Astrocyte (in vitro differentiated cells and primary cell): ENCODE data around the gene LRP1B. TPM values are rescaled to one million over a fixed set of nuclear protein-coding genes. Genes with fewer than 3 reads are reported as not detected.

Source experiments
- DNase-seq: peaks from one replicate; pipeline ENCODE4 v3.0.0-alpha.2; 2010; ENCODE audit warnings: low read depth
- FAIRE-seq: peaks from 2 replicates; lab custom pipeline; 2011; peaks lifted over from hg19 to GRCh38; lab: Jason Lieb, UNC
- H2AFZ ChIP-seq: 2 replicates; pipeline ENCODE4 v1.6.0; 2012; ENCODE audit warnings: low read depth, low read length, inconsistent platforms
- H3K27ac ChIP-seq: 2 replicates; pipeline ENCODE4 v1.5.1; 2011; ENCODE audit warnings: low read depth, low read length, inconsistent platforms
- H3K27me3 ChIP-seq: 2 replicates; pipeline ENCODE4 v1.6.0; 2011; ENCODE audit warnings: low read length, inconsistent platforms; ENCODE audit not compliant: insufficient read depth
- H3K36me3 ChIP-seq: 2 replicates; pipeline ENCODE4 v1.5.1; 2011; ENCODE audit warnings: low read length, inconsistent platforms; ENCODE audit not compliant: insufficient read depth
- H3K4me1 ChIP-seq: 2 replicates; pipeline ENCODE4 v1.5.1; 2011; ENCODE audit warnings: low read length, inconsistent platforms; ENCODE audit not compliant: insufficient read depth
- H3K4me2 ChIP-seq: 2 replicates; pipeline ENCODE4 v1.6.0; 2012; ENCODE audit warnings: low read length, inconsistent platforms
- H3K4me3 ChIP-seq: 2 replicates; pipeline ENCODE4 v1.5.1; 2011; ENCODE audit warnings: low read depth, mild to moderate bottlenecking, low read length, inconsistent platforms; ENCODE audit not compliant: insufficient read depth
- H3K79me2 ChIP-seq: 2 replicates; pipeline ENCODE4 v1.6.0; 2012; ENCODE audit warnings: mild to moderate bottlenecking, low read length, inconsistent platforms; ENCODE audit not compliant: insufficient read depth
- H3K9ac ChIP-seq: 2 replicates; pipeline ENCODE4 v1.6.0; 2012; ENCODE audit warnings: mild to moderate bottlenecking, low read length, inconsistent platforms
- H3K9me3 ChIP-seq: 2 replicates; pipeline ENCODE4 v1.5.1; 2012; ENCODE audit warnings: low read depth, mild to moderate bottlenecking, low read length, inconsistent platforms; ENCODE audit not compliant: insufficient read depth
- H4K20me1 ChIP-seq: 2 replicates; pipeline ENCODE4 v1.6.0; 2012; ENCODE audit warnings: low read length, inconsistent platforms; ENCODE audit not compliant: insufficient read depth
- H3K27ac Mint-ChIP-seq: one replicate; pipeline ENCODE4 v1.8.0; 2021; ENCODE audit warnings: mild to moderate bottlenecking, mixed read lengths; ENCODE audit not compliant: unreplicated experiment
- H3K27me3 Mint-ChIP-seq: one replicate; pipeline ENCODE4 v1.8.0; 2021; ENCODE audit warnings: low read depth, mixed read lengths; ENCODE audit not compliant: unreplicated experiment
- H3K36me3 Mint-ChIP-seq: one replicate; pipeline ENCODE4 v1.8.0; 2021; ENCODE audit warnings: low read depth, mixed read lengths; ENCODE audit not compliant: unreplicated experiment
- H3K4me1 Mint-ChIP-seq: one replicate; pipeline ENCODE4 v1.8.0; 2021; ENCODE audit warnings: low read depth, mixed read lengths; ENCODE audit not compliant: unreplicated experiment
- H3K4me3 Mint-ChIP-seq: one replicate; pipeline ENCODE4 v1.8.0; 2021; ENCODE audit warnings: mild to moderate bottlenecking, moderate library complexity, mixed read lengths; ENCODE audit not compliant: unreplicated experiment
- H3K9me3 Mint-ChIP-seq: one replicate; pipeline ENCODE4 v1.8.0; 2021; ENCODE audit warnings: mild to moderate bottlenecking, mixed read lengths; ENCODE audit not compliant: unreplicated experiment
- CTCF ChIP-seq: IDR thresholded peaks from 2 replicates; pipeline ENCODE4 v1.5.1; 2011; ENCODE audit warnings: low read depth, mild to moderate bottlenecking, inconsistent platforms, low read length, moderate library complexity; ENCODE audit not compliant: insufficient read depth
- EZH2 ChIP-seq: IDR thresholded peaks from 2 replicates; pipeline ENCODE4 v1.6.1; 2012; ENCODE audit warnings: mild to moderate bottlenecking, low read length, inconsistent platforms; ENCODE audit not compliant: insufficient read depth
- total RNA-seq: library from RNA; stranded (reverse); gene quantifications from 2 replicates; pipeline ENCODE4 v1.2.1, GENCODE V29; 2021

Gene LRP1B
- total RNA-seq, 1 donor from 2014 or later, result 1.5 TPM

- DNase-seq, result no peak
- no peak overlapping the region for H2AFZ ChIP-seq
- no peak for TF ChIP-seq EZH2
- TF ChIP-seq CTCF, result no peak
- no peak overlapping the region for H3K4me3 ChIP-seq
- no peaks in the 10 kb centered on the region for H3K36me3 ChIP-seq
- Mint-ChIP-seq H3K4me1 (no peaks in the 10 kb centered on the region), H3K27me3 (no peaks in the 10 kb centered on the region), H3K4me3 (no peak overlapping the region), H3K36me3 (no peaks in the 10 kb centered on the region), H3K9me3 (no peaks in the 10 kb centered on the region), H3K27ac (no peak overlapping the region)
- no peak overlapping the region for H3K4me2 ChIP-seq
- H4K20me1 ChIP-seq, result no peaks in the 10 kb centered on the region
- no peaks in the 10 kb centered on the region for H3K4me1 ChIP-seq
- no peaks in the 10 kb centered on the region for H3K9me3 ChIP-seq
- FAIRE-seq, result no peak
- no peaks in the 10 kb centered on the region for H3K27me3 ChIP-seq
- H3K9ac ChIP-seq, result no peak overlapping the region
- H3K79me2 ChIP-seq, result no peaks in the 10 kb centered on the region
- H3K27ac ChIP-seq, result no peak overlapping the region
Measured at GRCh38 chr2:140604788-140605187, 1526.0 kb downstream of the LRP1B start.

GRCh38 chr2:140604096-140604495, 1526.7 kb downstream of the LRP1B start:
- FAIRE-seq (no peak), DNase-seq (peak; percentile 1)
- no peaks in the 10 kb centered on the region for H3K4me1 ChIP-seq
- H3K9me3 Mint-ChIP-seq, result no peaks in the 10 kb centered on the region
- no peak overlapping the region for H2AFZ ChIP-seq
- TF ChIP-seq EZH2, result no peak
- no peak for TF ChIP-seq CTCF
- H3K36me3 ChIP-seq, result no peaks in the 10 kb centered on the region
- H3K27me3 ChIP-seq, result no peaks in the 10 kb centered on the region
- H3K9me3 ChIP-seq, result no peaks in the 10 kb centered on the region
- no peak overlapping the region for H3K4me3 ChIP-seq
- no peak overlapping the region for H3K9ac ChIP-seq
- H3K4me3 Mint-ChIP-seq, result no peak overlapping the region
- H3K79me2 ChIP-seq, result no peaks in the 10 kb centered on the region
- H3K27ac ChIP-seq, result no peak overlapping the region
- peaks cover 2% of the 10 kb centered on the region for H3K4me1 Mint-ChIP-seq
- no peaks in the 10 kb centered on the region for H4K20me1 ChIP-seq
- H3K27ac Mint-ChIP-seq, result no peak overlapping the region
- H3K4me2 ChIP-seq, result no peak overlapping the region
- no peaks in the 10 kb centered on the region for H3K36me3 Mint-ChIP-seq
- no peaks in the 10 kb centered on the region for H3K27me3 Mint-ChIP-seq

GRCh38 chr2:140603416-140603815, 1527.4 kb downstream of the LRP1B start:
- Histone ChIP-seq H4K20me1 (no peaks in the 10 kb centered on the region), H3K9me3 (no peaks in the 10 kb centered on the region), H3K4me2 (no peak overlapping the region), H3K4me1 (no peaks in the 10 kb centered on the region), H2AFZ (no peak overlapping the region), H3K9ac (no peak overlapping the region), H3K27me3 (no peaks in the 10 kb centered on the region), H3K79me2 (no peaks in the 10 kb centered on the region), H3K4me3 (no peak overlapping the region), H3K27ac (no peak overlapping the region), H3K36me3 (no peaks in the 10 kb centered on the region)
- no peak for DNase-seq
- H3K27ac Mint-ChIP-seq, result no peak overlapping the region
- H3K27me3 Mint-ChIP-seq, result no peaks in the 10 kb centered on the region
- no peak for FAIRE-seq
- H3K9me3 Mint-ChIP-seq, result no peaks in the 10 kb centered on the region
- no peak for TF ChIP-seq EZH2
- TF ChIP-seq CTCF, result no peak
- H3K4me3 Mint-ChIP-seq, result no peak overlapping the region
- peaks cover 2% of the 10 kb centered on the region for H3K4me1 Mint-ChIP-seq
- no peaks in the 10 kb centered on the region for H3K36me3 Mint-ChIP-seq
